GM13977 (cell line): ENCODE data around the gene PTRH1.

ENCODE experiments used
- DNase-seq: peaks from one replicate; pipeline ENCODE4 v3.0.0; 2012; ENCODE audit warnings: low spot score
- in situ Hi-C: fragments of 300-500 bp; cut with MboI; formaldehyde crosslinking; loops from one replicate; pipeline ENCODE4 v1.12.0; 2022; ENCODE audit warnings: low sequenced_read_pairs, low pct_unique_long_range_greater_than_20kb, mixed read lengths, inconsistent platforms; ENCODE audit not compliant: unreplicated experiment
- TF ChIP-seq, protein P1 (sequence below): IDR thresholded peaks from 2 replicates; pipeline ENCODE4 v1.5.1; 2012; ENCODE audit warnings: mild to moderate bottlenecking, control low read depth; ENCODE audit not compliant: insufficient read depth; ENCODE audit errors: extremely low read depth, missing control alignments

PTRH1 gene

DNA sequence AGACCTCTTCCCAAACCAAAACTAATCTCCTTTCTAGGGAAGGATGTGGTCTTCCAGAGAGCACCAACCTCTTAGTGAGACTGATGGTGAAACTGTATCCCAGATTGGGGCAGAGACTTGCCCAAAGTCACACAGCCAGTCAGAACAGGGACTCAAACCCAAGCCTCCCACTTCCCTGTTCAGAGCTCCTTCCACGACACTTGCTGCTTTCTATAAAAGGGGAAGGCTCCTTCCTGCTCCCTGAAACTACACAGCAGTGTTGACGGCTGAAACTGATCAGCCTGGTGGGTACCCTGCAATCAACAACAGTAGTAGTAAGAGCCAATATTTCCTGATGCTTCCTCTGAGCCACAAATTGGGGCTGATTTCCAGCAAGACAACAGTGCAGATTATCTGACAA lies 18.2 kb upstream of the PTRH1 start:
- no peak for DNase-seq
- in situ Hi-C loops: no loop called here
- TF ChIP-seq, protein P1, sequence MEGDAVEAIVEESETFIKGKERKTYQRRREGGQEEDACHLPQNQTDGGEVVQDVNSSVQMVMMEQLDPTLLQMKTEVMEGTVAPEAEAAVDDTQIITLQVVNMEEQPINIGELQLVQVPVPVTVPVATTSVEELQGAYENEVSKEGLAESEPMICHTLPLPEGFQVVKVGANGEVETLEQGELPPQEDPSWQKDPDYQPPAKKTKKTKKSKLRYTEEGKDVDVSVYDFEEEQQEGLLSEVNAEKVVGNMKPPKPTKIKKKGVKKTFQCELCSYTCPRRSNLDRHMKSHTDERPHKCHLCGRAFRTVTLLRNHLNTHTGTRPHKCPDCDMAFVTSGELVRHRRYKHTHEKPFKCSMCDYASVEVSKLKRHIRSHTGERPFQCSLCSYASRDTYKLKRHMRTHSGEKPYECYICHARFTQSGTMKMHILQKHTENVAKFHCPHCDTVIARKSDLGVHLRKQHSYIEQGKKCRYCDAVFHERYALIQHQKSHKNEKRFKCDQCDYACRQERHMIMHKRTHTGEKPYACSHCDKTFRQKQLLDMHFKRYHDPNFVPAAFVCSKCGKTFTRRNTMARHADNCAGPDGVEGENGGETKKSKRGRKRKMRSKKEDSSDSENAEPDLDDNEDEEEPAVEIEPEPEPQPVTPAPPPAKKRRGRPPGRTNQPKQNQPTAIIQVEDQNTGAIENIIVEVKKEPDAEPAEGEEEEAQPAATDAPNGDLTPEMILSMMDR: no peak

DNA sequence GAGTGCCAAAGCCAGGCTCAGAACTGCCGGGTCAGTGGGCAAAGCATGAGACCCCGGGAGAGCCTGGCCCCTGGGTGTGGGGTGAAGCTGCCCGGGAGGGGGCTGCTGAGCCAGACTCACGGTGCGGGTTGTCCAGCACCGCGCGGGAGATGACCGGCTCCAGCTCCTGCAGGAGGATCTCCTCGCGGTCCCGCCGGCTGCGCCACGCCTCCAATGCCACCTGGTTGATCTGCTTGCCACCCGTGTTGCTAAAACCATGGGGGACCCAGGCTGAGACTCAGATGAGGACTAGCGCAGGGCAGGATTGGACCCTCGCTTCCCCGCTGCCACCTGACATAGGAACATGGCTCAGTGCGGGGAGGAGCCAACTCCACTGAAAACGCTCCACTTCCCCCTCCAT lies 17.0 kb upstream of the PTRH1 start:
- TF ChIP-seq, protein P1: no peak
- no peak for DNase-seq
- in situ Hi-C loops: no loop called here

DNA sequence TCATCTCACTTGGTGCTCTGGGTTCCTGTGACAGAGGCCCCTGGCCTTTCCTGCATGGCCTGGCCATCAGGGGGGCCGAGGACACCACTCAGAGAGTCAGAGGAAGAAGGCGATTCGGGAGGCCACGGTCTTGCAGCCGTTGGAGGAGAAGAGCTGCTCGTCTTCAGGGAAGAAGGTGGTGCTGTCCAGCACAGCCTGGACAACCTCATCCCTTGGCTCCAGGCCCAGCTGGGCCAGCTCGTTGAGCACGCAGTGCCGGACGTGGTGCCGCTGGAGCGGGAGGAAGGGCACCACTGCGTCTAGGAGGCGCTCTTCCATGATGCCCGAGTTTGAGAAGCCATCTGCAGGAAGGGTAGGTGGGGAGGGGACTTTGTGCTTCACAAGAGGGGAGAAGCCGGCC lies 16.5 kb upstream of the PTRH1 start:
- in situ Hi-C loops: no loop called here
- TF ChIP-seq, protein P1: no peak
- no peak for DNase-seq

DNA sequence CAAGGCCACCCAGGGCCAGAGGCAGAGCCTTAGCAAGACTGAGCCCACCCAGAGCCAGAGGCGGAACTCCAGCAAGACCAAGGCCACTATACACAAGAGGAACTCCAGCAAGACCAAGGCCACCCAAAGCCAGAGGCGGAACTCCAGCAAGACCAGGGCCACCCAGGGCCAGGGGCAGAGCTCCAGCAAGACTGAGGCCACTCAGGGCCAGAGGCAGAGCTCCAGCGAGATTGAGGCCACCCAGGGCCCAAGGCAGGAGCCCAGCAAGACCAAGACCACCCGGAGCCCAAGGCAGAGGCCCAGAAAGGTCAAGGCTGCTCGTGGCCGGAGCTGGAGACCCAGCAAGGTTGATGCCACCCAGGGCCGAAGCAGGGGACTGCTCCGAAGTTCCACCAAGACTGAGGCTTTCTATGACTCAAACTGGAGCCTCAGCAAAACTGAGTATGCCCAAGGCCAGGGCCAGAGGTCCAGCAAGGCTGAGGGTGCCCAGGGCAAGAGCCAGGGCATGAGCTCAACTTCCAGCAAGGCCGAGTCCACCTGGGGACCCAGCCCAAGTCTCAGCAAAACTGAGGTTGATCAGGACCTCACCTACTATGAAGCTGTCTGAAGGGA lies 15.4 kb upstream of the PTRH1 start:
- no peak for DNase-seq
- in situ Hi-C loops: no loop called here
- TF ChIP-seq, protein P1: no peak

DNA sequence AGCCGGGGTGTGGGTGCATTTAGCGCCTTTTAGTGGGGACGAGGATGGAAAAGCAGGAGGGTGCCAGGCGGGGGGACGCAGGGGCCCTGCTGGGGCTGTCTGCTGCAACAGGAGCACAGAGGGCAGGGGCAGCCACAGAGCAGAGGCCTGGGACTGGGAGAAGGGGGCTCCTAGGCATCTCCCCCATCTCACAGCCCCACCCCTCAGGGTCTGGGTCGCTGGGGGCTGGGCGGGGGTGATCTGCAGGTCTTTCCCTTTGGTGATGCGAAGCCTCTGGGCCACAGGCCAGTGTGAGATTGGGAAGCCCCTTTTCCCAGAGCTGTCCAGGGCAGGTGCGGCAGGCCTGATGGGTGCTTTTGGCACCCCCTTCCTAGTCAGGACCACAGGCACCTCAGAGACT lies 14.8 kb upstream of the PTRH1 start:
- TF ChIP-seq, protein P1: no peak
- DNase-seq: no peak
- in situ Hi-C loops: no loop called here

DNA sequence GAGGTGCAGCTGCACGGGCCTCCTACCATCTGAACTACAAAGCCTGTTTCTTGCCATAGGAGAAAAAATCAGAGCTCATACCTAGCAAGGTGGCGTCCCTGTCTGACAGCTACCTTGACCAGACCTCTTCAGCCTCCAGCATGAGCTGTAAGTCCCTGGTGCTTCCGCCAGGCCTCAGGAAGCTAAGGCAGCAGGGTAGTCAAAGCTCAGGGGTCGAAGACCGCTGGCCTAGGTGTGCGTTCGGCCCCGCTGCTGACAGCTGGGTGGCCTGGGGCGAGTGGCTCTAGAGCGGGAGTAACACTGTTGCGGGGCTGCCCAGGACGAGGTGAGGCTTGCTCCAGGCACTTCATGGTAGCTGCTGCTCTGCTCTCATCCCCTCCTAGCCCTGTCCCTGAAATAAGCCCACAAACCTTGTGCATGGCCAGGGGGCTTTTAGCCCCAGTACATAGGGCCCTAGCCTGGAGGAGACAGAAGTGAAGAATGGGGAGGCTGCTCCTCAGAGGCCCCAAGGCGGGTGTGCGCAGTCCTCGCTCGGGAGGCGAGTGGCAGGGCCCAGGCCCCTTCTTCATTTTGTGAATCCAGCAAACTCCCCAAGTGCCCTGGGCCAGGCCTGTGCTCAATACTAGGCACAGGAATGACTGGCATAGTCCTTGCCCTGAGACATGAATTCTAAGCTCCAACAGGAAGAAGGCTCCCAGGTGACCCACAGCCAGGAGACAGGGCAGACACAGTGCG lies 14.2 kb upstream of the PTRH1 start:
- in situ Hi-C loops: no loop called here
- TF ChIP-seq, protein P1: no peak
- no peak for DNase-seq

DNA sequence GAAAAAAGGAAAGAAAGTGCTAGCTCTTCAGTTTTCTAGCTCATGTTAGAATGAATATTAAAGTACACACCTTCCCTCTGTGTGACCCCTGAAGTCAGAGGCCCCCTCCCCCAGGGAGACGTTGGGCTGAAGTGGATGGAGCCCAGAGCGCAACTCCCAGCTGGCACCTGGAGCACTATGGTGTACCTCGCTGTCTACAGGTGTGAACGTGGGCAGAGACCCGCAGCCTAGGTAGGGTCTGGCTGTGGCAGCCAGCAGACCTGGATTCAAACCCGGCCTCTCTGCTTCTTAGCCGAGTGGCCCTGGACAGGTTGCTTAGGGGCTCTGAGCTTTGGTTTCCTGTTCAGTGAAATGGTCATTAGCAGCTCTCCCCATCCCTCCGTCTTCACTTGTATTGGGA lies 13.3 kb upstream of the PTRH1 start:
- TF ChIP-seq, protein P1: no peak
- in situ Hi-C loops: no loop called here
- no peak for DNase-seq
